Right atrium auricular region (tissue), 2 donors: ENCODE results near the gene NOP14. TPM values are rescaled to one million over a fixed set of nuclear protein-coding genes. Genes with fewer than 3 reads are reported as not detected.

Experiments
- DNase-seq: peaks from one replicate; pipeline ENCODE4 v3.0.0-alpha.2; 2019; ENCODE audit warnings: low spot score
- H3K27ac ChIP-seq, 2 donors: fragments of 200-600 bp; sonication (generic); 1 replicate in 1 of 2; 2 replicates in 1 of 2; pipeline ENCODE4 v1.5.1; 2016 to 2019
- H3K27me3 ChIP-seq, 2 donors: fragments of 200-600 bp; sonication (generic); one replicate each; pipeline versions ENCODE4 v1.5.1 to v1.6.0; 2017 to 2019
- H3K36me3 ChIP-seq: fragments of 200-600 bp; sonication (generic); one replicate; pipeline ENCODE4 v1.5.1; 2016
- H3K4me1 ChIP-seq, 2 donors: fragments of 200-600 bp; sonication (generic); one replicate each; pipeline versions ENCODE4 v1.5.1 to v1.6.0; 2017 to 2019
- H3K4me3 ChIP-seq, 2 donors: fragments of 200-600 bp; sonication (generic); 1 replicate in 1 of 2; 2 replicates in 1 of 2; pipeline ENCODE4 v1.5.1; 2017 to 2019; ENCODE audit warnings: mild to moderate bottlenecking in 1 of 2, moderate library complexity in 1 of 2
- H3K9me3 ChIP-seq, 2 donors: fragments of 200-600 bp; sonication (generic); one replicate each; pipeline ENCODE4 v1.5.1; 2019
- total RNA-seq, 2 donors: library from RNA; depleted of rRNA; stranded (reverse); fragments of >200 nt; gene quantifications; one replicate each; pipeline ENCODE4 v1.1.0, GENCODE V29; 2016
- TF ChIP-seq, protein P1 (sequence below), 2 donors: fragments of 200-600 bp; sonication (generic); IDR thresholded peaks; one replicate each; pipeline ENCODE4 v1.5.1; 2019; ENCODE audit warnings: antibody characterized with exemption in 2 of 2

NOP14 gene
- total RNA-seq, 2 donors from 2014 or later, result 12.2 to 14.2 TPM

DNA sequence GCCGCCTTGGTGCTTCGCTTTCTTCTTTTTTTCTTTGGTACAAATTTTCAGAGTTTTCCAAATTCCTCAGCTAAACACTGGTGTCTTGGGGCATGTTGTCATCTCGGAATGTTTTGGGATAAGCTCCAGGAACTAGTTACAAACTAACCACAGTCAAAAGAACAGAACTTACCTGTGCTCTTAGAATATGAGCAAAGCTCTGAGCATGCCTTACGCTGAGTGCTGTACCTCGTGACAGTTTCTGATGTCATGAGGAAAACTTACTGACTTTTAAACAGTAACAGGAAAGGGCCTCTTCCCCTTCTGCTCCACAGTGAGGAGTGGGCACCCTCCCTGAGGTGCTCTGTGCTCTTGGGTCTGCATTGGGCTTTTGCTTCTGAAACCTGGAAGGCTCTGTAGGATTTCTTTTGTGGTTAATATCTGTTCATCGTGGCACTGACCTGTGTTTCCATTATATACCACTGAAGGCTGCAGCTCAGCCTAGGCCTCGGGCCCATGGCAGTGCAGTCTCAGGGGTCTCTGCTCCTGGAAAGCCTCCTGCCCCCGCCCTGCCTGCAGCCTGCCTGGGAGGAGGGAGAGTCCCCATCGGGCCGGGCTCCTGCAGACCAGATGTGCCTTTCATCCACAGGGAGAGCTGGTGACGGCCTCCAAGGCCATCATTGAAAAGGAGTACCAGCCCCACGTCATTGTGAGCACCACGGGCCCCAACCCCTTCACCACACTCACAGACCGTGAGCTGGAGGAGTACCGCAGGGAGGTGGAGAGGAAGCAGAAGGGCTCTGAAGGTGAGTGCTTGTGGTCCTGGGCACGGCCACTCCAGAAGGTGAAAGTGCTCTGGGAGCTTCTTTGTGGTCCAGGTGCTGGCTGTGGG lies 48.7 kb downstream of the NOP14 start:
- TF ChIP-seq, protein P1, sequence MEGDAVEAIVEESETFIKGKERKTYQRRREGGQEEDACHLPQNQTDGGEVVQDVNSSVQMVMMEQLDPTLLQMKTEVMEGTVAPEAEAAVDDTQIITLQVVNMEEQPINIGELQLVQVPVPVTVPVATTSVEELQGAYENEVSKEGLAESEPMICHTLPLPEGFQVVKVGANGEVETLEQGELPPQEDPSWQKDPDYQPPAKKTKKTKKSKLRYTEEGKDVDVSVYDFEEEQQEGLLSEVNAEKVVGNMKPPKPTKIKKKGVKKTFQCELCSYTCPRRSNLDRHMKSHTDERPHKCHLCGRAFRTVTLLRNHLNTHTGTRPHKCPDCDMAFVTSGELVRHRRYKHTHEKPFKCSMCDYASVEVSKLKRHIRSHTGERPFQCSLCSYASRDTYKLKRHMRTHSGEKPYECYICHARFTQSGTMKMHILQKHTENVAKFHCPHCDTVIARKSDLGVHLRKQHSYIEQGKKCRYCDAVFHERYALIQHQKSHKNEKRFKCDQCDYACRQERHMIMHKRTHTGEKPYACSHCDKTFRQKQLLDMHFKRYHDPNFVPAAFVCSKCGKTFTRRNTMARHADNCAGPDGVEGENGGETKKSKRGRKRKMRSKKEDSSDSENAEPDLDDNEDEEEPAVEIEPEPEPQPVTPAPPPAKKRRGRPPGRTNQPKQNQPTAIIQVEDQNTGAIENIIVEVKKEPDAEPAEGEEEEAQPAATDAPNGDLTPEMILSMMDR (IDR thresholded peaks at IDR 0.05), result no peak
- Histone ChIP-seq H3K4me3 (no peak overlapping the region), H3K27ac (no peak overlapping the region), H3K27me3 (no peaks in the 10 kb centered on the region), H3K9me3 (no peaks in the 10 kb centered on the region), H3K4me1 (no peaks in the 10 kb centered on the region), H3K36me3 (peaks cover 63% of the 10 kb centered on the region)
- no peak for DNase-seq

GRCh38 chr4:2913168-2913567 lies 50.0 kb downstream of the NOP14 start:
- TF ChIP-seq, protein P1 (IDR thresholded peaks at IDR 0.05), result no peak
- Histone ChIP-seq H3K27me3 (no peaks in the 10 kb centered on the region), H3K27ac (no peak overlapping the region), H3K4me3 (no peak overlapping the region), H3K4me1 (no peaks in the 10 kb centered on the region), H3K9me3 (no peaks in the 10 kb centered on the region), H3K36me3 (peaks cover 69% of the 10 kb centered on the region)
- DNase-seq, result no peak

- H3K4me3 ChIP-seq, result no peak overlapping the region
- H3K27me3 ChIP-seq, result no peaks in the 10 kb centered on the region
- H3K4me1 ChIP-seq, result no peaks in the 10 kb centered on the region
- TF ChIP-seq, protein P1 (IDR thresholded peaks at IDR 0.05), result no peak
- DNase-seq, result no peak
- H3K36me3 ChIP-seq, result peaks cover 79% of the 10 kb centered on the region
- no peak overlapping the region for H3K27ac ChIP-seq
- H3K9me3 ChIP-seq, result no peaks in the 10 kb centered on the region
Measured at GRCh38 chr4:2911868-2912267, 51.3 kb downstream of the NOP14 start.

- peaks cover 80% of the 10 kb centered on the region for H3K36me3 ChIP-seq
- no peak overlapping the region for H3K27ac ChIP-seq
- no peaks in the 10 kb centered on the region for H3K27me3 ChIP-seq
- DNase-seq, result no peak
- TF ChIP-seq, protein P1 (IDR thresholded peaks at IDR 0.05), result no peak
- no peaks in the 10 kb centered on the region for H3K9me3 ChIP-seq
- H3K4me3 ChIP-seq, result no peak overlapping the region
- H3K4me1 ChIP-seq, result no peaks in the 10 kb centered on the region
Measured at GRCh38 chr4:2910409-2910808, 52.8 kb downstream of the NOP14 start.

DNA sequence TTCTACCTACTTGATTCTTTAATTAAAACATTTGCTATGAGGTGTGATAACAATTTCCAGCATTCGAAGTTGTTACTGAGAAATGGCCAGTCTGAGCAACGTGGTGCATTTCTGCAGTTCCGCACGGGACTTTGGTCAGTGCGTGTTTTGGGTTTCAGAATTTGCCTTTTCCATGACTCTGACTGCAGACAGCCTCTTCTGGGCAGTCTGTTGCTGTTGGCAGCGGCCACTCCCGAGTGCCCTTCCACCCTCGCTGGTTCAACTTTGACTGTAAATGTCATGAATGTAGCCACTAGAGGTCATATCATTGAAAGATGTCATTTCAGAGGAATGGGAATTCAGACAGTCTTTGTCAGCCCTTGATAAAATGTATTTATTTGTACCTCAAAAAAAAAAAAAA lies 53.6 kb downstream of the NOP14 start:
- Histone ChIP-seq H3K4me1 (no peaks in the 10 kb centered on the region), H3K36me3 (peaks cover 80% of the 10 kb centered on the region), H3K9me3 (no peaks in the 10 kb centered on the region), H3K4me3 (no peak overlapping the region), H3K27me3 (no peaks in the 10 kb centered on the region), H3K27ac (no peak overlapping the region)
- DNase-seq, result no peak
- TF ChIP-seq, protein P1 (IDR thresholded peaks at IDR 0.05), result no peak
